ENCODE results near the gene PLK5.
"Not testable (repeated sequence)": the region's sequence is repeated elsewhere in the genome, so short reads cannot be mapped to it uniquely, and the experiment has no call there.

GRCh38 chr19:1499231-1499630 is 24.6 kb upstream of the PLK5 start:
- not testable (repeated sequence) for TF ChIP-seq CTCF (IDR thresholded peaks at IDR 0.05); POLR2A (IDR thresholded peaks at IDR 0.05); EP300 (IDR thresholded peaks at IDR 0.05; ENCODE audit: low read depth); POLR2AphosphoS5 (IDR thresholded peaks at IDR 0.05)

All from transverse colon (tissue), 4 donors.